GM23338 (cell line): ENCODE measurements around the gene NDUFA11. TPM values are rescaled to one million over a fixed set of nuclear protein-coding genes. Genes with fewer than 3 reads are reported as not detected.

ENCODE experiments used
- ATAC-seq: fragments of 200-7000 bp; cut with Tn5 transposase; 3 replicates; pipeline ENCODE4 v1.9.1; 2020
- DNase-seq: peaks from one replicate; pipeline ENCODE4 v3.0.0-alpha.2; 2015; ENCODE audit warnings: low spot score
- H2AFZ ChIP-seq: fragments of 200-600 bp; sonication (generic); 2 replicates; pipeline ENCODE4 v1.8.0; 2016; ENCODE audit warnings: antibody characterized with exemption, mild to moderate bottlenecking, moderate library complexity
- H3F3A ChIP-seq: fragments of 200-600 bp; sonication (generic); replicated peaks from 2 replicates; pipeline ENCODE4 v1.8.0; 2017; ENCODE audit warnings: antibody characterized with exemption, mixed run types, low read depth
- H3K27ac ChIP-seq: fragments of 200-600 bp; sonication (generic); 2 replicates; pipeline ENCODE4 v1.6.1; 2016; ENCODE audit warnings: low read depth
- H3K27me3 ChIP-seq: fragments of 200-600 bp; sonication (generic); 2 replicates; pipeline ENCODE4 v1.8.0; 2016; ENCODE audit warnings: mild to moderate bottlenecking, mixed run types, moderate library complexity; ENCODE audit not compliant: insufficient read depth
- H3K36me3 ChIP-seq: fragments of 200-600 bp; sonication (generic); 2 replicates; pipeline ENCODE4 v1.8.0; 2016; ENCODE audit warnings: mild to moderate bottlenecking; ENCODE audit not compliant: insufficient read depth
- H3K4me1 ChIP-seq: fragments of 200-600 bp; sonication (generic); 2 replicates; pipeline ENCODE4 v1.8.0; 2016; ENCODE audit warnings: mild to moderate bottlenecking, moderate library complexity; ENCODE audit not compliant: insufficient read depth
- H3K4me2 ChIP-seq: fragments of 200-600 bp; sonication (generic); 2 replicates; pipeline ENCODE4 v1.7.1; 2017; ENCODE audit warnings: mixed run types
- H3K4me3 ChIP-seq: fragments of 200-600 bp; sonication (generic); 2 replicates; pipeline ENCODE4 v1.6.1; 2016; ENCODE audit warnings: mixed run types
- H3K79me2 ChIP-seq: fragments of 200-600 bp; sonication (generic); replicated peaks from 2 replicates; pipeline ENCODE4 v1.8.0; 2017; ENCODE audit warnings: mild to moderate bottlenecking; ENCODE audit not compliant: insufficient read depth
- H3K9me2 ChIP-seq: fragments of 200-600 bp; sonication (generic); 2 replicates; pipeline ENCODE4 v1.8.0; 2017; ENCODE audit not compliant: insufficient read depth
- H4K20me1 ChIP-seq: fragments of 200-600 bp; sonication (generic); replicated peaks from 2 replicates; pipeline ENCODE4 v1.8.0; 2017; ENCODE audit warnings: mild to moderate bottlenecking; ENCODE audit not compliant: insufficient read depth
- H3K27ac Mint-ChIP-seq: 2 replicates; pipeline ENCODE4 v1.8.0; 2020; ENCODE audit warnings: inconsistent platforms, mild to moderate bottlenecking, moderate library complexity, mixed read lengths
- H3K27me3 Mint-ChIP-seq: 3 replicates; pipeline ENCODE4 v1.8.0; 2022; ENCODE audit warnings: low read depth, mild to moderate bottlenecking, moderate library complexity, mixed read lengths, inconsistent platforms; ENCODE audit not compliant: insufficient read depth, poor library complexity
- H3K36me3 Mint-ChIP-seq: 3 replicates; pipeline ENCODE4 v1.8.0; 2021; ENCODE audit warnings: low read depth, mild to moderate bottlenecking, inconsistent platforms, moderate library complexity, mixed read lengths
- H3K4me1 Mint-ChIP-seq: 3 replicates; pipeline ENCODE4 v1.8.0; 2020; ENCODE audit warnings: mild to moderate bottlenecking, inconsistent platforms, mixed read lengths
- H3K4me3 Mint-ChIP-seq: 3 replicates; pipeline ENCODE4 v1.8.0; 2021; ENCODE audit warnings: moderate library complexity, mild to moderate bottlenecking, inconsistent platforms, mixed read lengths
- H3K9me3 Mint-ChIP-seq: 3 replicates; pipeline ENCODE4 v1.8.0; 2020; ENCODE audit warnings: moderate library complexity, mild to moderate bottlenecking, inconsistent platforms, mixed read lengths
- CREB1 ChIP-seq: fragments of 250-450 bp; sonication (Bioruptor Pico); IDR thresholded peaks from 2 replicates; pipeline ENCODE4 v1.5.0; 2020; ENCODE audit warnings: low read depth, mild to moderate bottlenecking, moderate library complexity
- EZH2 ChIP-seq: fragments of 200-600 bp; sonication (generic); IDR thresholded peaks from one replicate; pipeline ENCODE4 v1.8.0; 2017; ENCODE audit warnings: antibody characterized with exemption, mild to moderate bottlenecking, low read depth; ENCODE audit not compliant: unreplicated experiment
- EZH2phosphoT487 ChIP-seq: fragments of 200-600 bp; sonication (generic); IDR thresholded peaks from one replicate; pipeline ENCODE4 v1.8.1; 2018; ENCODE audit warnings: antibody characterized with exemption; ENCODE audit not compliant: unreplicated experiment
- JUNB ChIP-seq: IDR thresholded peaks from one replicate; pipeline ENCODE4 v1.6.1; 2016; ENCODE audit warnings: antibody characterized with exemption; ENCODE audit not compliant: unreplicated experiment
- NANOG ChIP-seq: IDR thresholded peaks from 2 replicates; pipeline ENCODE4 v1.6.1; 2016; ENCODE audit warnings: antibody characterized with exemption, borderline replicate concordance
- POLR2AphosphoS5 ChIP-seq: IDR thresholded peaks from 2 replicates; pipeline ENCODE4 v1.6.1; 2016; ENCODE audit warnings: antibody characterized with exemption, low read depth
- STAT1 ChIP-seq: IDR thresholded peaks from one replicate; pipeline ENCODE4 v1.6.1; 2016; ENCODE audit warnings: antibody characterized with exemption; ENCODE audit not compliant: unreplicated experiment
- ZNF114 ChIP-seq: fragments of 250-450 bp; sonication (Bioruptor Pico); IDR thresholded peaks from 2 replicates; pipeline ENCODE4 v1.5.0; 2020; ENCODE audit warnings: mild to moderate bottlenecking, moderate library complexity
- ZNF331 ChIP-seq: fragments of 250-450 bp; sonication (Bioruptor Pico); IDR thresholded peaks from 2 replicates; pipeline ENCODE4 v1.5.0; 2020; ENCODE audit warnings: low read depth, mild to moderate bottlenecking, moderate library complexity
- polyA plus RNA-seq: library from polyadenylated mRNA; unstranded; fragments of >200 nt; fragmentation: Nextera tagmentation; extraction: Ambion mirVana; gene quantifications from 2 replicates; pipeline ENCODE4 v1.2.1, GENCODE V29; 2016
- total RNA-seq: library from RNA; depleted of rRNA; stranded (reverse); fragments of >200 nt; shearing (Covaris generic); gene quantifications from 2 replicates; pipeline ENCODE4 v1.2.3, GENCODE V29; 2014
- TF ChIP-seq, protein P1 (sequence below): fragments of 250-450 bp; sonication (Bioruptor Pico); IDR thresholded peaks from 2 replicates; pipeline ENCODE4 v1.5.0; 2020; ENCODE audit warnings: mild to moderate bottlenecking, moderate library complexity
- TF ChIP-seq, protein P2 (sequence below): IDR thresholded peaks from one replicate; pipeline ENCODE4 v1.6.1; 2018; ENCODE audit warnings: antibody characterized with exemption; ENCODE audit not compliant: unreplicated experiment
- TF ChIP-seq, protein P3 (sequence below), 2 experiments: fragments of 200-600 bp in 1 of 2; sonication (generic) in 1 of 2; conservative IDR thresholded peaks; 2 replicates each; pipeline versions ENCODE4 v1.5.1 to v1.6.1; 2016 to 2017; ENCODE audit warnings: antibody characterized with exemption in 2 of 2, low read depth in 2 of 2, mild to moderate bottlenecking in 2 of 2, moderate library complexity in 1 of 2

The NDUFA11 gene
- total and polyA plus RNA-seq, 2 experiments from 2014 or later = 171 to 523 TPM

DNA sequence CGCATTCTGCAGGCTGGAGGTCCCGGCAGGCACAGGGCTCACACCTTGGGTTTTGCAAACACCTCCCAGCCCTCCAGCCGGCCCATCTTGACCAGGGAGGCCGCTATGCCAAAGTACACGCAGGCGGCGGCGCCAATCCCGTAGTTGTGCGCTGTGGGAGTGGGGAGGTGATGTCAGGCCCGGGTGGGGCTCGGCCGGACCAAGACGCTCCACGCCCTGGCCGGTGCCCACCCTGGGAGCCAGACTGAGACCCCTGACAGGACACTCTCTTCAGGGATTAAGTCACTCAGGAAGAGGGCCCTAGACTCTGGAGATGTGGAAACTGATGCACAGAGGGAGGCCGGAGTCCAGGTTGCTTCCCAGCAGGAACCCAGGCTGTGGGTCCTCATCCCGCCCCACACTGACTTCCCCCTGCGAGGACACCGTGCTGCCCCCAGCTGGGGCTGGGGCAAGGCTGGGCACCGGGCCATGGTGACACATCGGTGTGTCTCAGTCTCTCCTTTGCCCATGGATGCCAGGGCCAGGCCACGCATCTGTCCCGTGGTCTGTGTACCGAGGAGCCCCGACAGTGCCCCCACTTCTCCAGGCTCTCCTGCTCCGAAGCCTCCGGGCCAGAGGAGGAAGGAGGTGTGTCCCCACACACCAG, 8.8 kb downstream of the NDUFA11 start:
- Mint-ChIP-seq H3K27ac (no peak overlapping the region), H3K27me3 (peaks cover 7% of the 10 kb centered on the region), H3K4me3 (no peak overlapping the region), H3K4me1 (no peaks in the 10 kb centered on the region; the same call in 1 of the 3 replicates), H3K36me3 (peaks cover 8% of the 10 kb centered on the region), H3K9me3 (no peaks in the 10 kb centered on the region)
- Histone ChIP-seq H3K4me3 (no peak overlapping the region), H3K4me2 (no peak overlapping the region), H2AFZ (no peak overlapping the region), H4K20me1 (peaks cover 17% of the 10 kb centered on the region), H3K27me3 (no peaks in the 10 kb centered on the region), H3K79me2 (peaks cover 6% of the 10 kb centered on the region), H3K27ac (no peak overlapping the region), H3K4me1 (no peaks in the 10 kb centered on the region), H3F3A (no peaks in the 10 kb centered on the region), H3K36me3 (no peaks in the 10 kb centered on the region), H3K9me2 (no peaks in the 10 kb centered on the region)
- TF ChIP-seq JUNB (no peak), EZH2 (no peak), CREB1 (CRISPR knock-in tag) (no peak), ZNF114 (no peak), ZNF331 (no peak), NANOG (no peak), POLR2AphosphoS5 (no peak), STAT1 (no peak), EZH2phosphoT487 (no peak)
- TF ChIP-seq, protein P1, sequence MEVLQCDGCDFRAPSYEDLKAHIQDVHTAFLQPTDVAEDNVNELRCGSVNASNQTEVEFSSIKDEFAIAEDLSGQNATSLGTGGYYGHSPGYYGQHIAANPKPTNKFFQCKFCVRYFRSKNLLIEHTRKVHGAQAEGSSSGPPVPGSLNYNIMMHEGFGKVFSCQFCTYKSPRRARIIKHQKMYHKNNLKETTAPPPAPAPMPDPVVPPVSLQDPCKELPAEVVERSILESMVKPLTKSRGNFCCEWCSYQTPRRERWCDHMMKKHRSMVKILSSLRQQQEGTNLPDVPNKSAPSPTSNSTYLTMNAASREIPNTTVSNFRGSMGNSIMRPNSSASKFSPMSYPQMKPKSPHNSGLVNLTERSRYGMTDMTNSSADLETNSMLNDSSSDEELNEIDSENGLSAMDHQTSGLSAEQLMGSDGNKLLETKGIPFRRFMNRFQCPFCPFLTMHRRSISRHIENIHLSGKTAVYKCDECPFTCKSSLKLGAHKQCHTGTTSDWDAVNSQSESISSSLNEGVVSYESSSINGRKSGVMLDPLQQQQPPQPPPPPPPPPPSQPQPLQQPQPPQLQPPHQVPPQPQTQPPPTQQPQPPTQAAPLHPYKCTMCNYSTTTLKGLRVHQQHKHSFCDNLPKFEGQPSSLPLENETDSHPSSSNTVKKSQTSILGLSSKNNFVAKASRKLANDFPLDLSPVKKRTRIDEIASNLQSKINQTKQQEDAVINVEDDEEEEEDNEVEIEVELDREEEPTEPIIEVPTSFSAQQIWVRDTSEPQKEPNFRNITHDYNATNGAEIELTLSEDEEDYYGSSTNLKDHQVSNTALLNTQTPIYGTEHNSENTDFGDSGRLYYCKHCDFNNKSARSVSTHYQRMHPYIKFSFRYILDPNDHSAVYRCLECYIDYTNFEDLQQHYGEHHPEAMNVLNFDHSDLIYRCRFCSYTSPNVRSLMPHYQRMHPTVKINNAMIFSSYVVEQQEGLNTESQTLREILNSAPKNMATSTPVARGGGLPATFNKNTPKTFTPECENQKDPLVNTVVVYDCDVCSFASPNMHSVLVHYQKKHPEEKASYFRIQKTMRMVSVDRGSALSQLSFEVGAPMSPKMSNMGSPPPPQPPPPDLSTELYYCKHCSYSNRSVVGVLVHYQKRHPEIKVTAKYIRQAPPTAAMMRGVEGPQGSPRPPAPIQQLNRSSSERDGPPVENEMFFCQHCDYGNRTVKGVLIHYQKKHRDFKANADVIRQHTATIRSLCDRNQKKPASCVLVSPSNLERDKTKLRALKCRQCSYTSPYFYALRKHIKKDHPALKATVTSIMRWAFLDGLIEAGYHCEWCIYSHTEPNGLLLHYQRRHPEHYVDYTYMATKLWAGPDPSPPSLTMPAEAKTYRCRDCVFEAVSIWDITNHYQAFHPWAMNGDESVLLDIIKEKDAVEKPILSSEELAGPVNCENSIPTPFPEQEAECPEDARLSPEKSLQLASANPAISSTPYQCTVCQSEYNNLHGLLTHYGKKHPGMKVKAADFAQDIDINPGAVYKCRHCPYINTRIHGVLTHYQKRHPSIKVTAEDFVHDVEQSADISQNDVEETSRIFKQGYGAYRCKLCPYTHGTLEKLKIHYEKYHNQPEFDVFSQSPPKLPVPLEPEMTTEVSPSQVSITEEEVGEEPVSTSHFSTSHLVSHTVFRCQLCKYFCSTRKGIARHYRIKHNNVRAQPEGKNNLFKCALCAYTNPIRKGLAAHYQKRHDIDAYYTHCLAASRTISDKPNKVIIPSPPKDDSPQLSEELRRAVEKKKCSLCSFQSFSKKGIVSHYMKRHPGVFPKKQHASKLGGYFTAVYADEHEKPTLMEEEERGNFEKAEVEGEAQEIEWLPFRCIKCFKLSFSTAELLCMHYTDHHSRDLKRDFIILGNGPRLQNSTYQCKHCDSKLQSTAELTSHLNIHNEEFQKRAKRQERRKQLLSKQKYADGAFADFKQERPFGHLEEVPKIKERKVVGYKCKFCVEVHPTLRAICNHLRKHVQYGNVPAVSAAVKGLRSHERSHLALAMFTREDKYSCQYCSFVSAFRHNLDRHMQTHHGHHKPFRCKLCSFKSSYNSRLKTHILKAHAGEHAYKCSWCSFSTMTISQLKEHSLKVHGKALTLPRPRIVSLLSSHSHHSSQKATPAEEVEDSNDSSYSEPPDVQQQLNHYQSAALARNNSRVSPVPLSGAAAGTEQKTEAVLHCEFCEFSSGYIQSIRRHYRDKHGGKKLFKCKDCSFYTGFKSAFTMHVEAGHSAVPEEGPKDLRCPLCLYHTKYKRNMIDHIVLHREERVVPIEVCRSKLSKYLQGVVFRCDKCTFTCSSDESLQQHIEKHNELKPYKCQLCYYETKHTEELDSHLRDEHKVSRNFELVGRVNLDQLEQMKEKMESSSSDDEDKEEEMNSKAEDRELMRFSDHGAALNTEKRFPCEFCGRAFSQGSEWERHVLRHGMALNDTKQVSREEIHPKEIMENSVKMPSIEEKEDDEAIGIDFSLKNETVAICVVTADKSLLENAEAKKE (CRISPR knock-in tag) = no peak
- TF ChIP-seq, protein P2, sequence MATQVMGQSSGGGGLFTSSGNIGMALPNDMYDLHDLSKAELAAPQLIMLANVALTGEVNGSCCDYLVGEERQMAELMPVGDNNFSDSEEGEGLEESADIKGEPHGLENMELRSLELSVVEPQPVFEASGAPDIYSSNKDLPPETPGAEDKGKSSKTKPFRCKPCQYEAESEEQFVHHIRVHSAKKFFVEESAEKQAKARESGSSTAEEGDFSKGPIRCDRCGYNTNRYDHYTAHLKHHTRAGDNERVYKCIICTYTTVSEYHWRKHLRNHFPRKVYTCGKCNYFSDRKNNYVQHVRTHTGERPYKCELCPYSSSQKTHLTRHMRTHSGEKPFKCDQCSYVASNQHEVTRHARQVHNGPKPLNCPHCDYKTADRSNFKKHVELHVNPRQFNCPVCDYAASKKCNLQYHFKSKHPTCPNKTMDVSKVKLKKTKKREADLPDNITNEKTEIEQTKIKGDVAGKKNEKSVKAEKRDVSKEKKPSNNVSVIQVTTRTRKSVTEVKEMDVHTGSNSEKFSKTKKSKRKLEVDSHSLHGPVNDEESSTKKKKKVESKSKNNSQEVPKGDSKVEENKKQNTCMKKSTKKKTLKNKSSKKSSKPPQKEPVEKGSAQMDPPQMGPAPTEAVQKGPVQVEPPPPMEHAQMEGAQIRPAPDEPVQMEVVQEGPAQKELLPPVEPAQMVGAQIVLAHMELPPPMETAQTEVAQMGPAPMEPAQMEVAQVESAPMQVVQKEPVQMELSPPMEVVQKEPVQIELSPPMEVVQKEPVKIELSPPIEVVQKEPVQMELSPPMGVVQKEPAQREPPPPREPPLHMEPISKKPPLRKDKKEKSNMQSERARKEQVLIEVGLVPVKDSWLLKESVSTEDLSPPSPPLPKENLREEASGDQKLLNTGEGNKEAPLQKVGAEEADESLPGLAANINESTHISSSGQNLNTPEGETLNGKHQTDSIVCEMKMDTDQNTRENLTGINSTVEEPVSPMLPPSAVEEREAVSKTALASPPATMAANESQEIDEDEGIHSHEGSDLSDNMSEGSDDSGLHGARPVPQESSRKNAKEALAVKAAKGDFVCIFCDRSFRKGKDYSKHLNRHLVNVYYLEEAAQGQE = no peak
- TF ChIP-seq, protein P3, sequence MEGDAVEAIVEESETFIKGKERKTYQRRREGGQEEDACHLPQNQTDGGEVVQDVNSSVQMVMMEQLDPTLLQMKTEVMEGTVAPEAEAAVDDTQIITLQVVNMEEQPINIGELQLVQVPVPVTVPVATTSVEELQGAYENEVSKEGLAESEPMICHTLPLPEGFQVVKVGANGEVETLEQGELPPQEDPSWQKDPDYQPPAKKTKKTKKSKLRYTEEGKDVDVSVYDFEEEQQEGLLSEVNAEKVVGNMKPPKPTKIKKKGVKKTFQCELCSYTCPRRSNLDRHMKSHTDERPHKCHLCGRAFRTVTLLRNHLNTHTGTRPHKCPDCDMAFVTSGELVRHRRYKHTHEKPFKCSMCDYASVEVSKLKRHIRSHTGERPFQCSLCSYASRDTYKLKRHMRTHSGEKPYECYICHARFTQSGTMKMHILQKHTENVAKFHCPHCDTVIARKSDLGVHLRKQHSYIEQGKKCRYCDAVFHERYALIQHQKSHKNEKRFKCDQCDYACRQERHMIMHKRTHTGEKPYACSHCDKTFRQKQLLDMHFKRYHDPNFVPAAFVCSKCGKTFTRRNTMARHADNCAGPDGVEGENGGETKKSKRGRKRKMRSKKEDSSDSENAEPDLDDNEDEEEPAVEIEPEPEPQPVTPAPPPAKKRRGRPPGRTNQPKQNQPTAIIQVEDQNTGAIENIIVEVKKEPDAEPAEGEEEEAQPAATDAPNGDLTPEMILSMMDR (conservative IDR thresholded peaks at IDR 0.05; ENCODE audit: low read depth in 2 of 2) = no peak
- DNase-seq (no peak), ATAC-seq (no peak)
